Adrenal gland (tissue), 5 donors: ENCODE measurements around the gene COL5A1.

Experiments used
- POLR2A ChIP-seq, 2 donors: fragments of 450-650 bp; IDR thresholded peaks; one replicate each; pipeline ENCODE4 v1.6.1; 2017; ENCODE audit warnings: antibody characterized with exemption in 2 of 2, mild to moderate bottlenecking in 2 of 2, moderate library complexity in 1 of 2
- TF ChIP-seq, protein P1 (sequence below), 6 experiments: fragments of 450-650 bp in 4 of 6; fragments of 200-600 bp in 2 of 6; sonication (generic) in 1 of 6; IDR thresholded peaks; 1 replicate in 5 of 6; 2 replicates in 1 of 6; pipeline versions ENCODE4 v1.5.1 to v1.8.0; 2016 to 2021; ENCODE audit warnings: antibody characterized with exemption in 6 of 6, mild to moderate bottlenecking in 2 of 6, moderate library complexity in 1 of 6
- donor health status: DM: no; HTN: no; CAD: no.

DNA sequence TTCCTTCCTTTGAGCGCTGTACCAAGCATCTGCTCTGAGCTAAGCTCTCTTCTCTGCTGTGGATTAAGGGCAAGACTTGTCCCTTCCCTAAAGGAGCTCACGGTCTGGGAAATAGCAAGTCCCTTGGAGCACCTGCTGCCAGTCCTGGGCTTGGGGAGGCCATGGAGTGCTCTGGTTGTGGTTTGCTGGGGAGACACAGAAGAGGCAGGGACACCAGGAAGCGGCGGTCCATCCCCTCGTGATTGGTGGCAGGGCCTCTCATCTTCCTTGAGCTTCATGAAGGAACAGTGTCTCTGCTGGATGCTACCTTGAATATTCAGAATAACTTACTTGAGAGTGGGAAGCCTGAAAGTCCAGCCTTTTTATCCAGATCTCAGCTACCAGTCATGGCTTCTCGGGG, 35.3 kb downstream of the COL5A1 start:
- TF ChIP-seq, protein P1, sequence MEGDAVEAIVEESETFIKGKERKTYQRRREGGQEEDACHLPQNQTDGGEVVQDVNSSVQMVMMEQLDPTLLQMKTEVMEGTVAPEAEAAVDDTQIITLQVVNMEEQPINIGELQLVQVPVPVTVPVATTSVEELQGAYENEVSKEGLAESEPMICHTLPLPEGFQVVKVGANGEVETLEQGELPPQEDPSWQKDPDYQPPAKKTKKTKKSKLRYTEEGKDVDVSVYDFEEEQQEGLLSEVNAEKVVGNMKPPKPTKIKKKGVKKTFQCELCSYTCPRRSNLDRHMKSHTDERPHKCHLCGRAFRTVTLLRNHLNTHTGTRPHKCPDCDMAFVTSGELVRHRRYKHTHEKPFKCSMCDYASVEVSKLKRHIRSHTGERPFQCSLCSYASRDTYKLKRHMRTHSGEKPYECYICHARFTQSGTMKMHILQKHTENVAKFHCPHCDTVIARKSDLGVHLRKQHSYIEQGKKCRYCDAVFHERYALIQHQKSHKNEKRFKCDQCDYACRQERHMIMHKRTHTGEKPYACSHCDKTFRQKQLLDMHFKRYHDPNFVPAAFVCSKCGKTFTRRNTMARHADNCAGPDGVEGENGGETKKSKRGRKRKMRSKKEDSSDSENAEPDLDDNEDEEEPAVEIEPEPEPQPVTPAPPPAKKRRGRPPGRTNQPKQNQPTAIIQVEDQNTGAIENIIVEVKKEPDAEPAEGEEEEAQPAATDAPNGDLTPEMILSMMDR (IDR thresholded peaks at IDR 0.05): no peak
- no peak for TF ChIP-seq POLR2A (IDR thresholded peaks at IDR 0.05)
